ENCODE measurements around the gene SLC12A5.

The SLC12A5 gene

GRCh38 chr20:46056970-46057855 lies 28.2 kb downstream of the SLC12A5 start:
- DNase-seq: no peak

DNA sequence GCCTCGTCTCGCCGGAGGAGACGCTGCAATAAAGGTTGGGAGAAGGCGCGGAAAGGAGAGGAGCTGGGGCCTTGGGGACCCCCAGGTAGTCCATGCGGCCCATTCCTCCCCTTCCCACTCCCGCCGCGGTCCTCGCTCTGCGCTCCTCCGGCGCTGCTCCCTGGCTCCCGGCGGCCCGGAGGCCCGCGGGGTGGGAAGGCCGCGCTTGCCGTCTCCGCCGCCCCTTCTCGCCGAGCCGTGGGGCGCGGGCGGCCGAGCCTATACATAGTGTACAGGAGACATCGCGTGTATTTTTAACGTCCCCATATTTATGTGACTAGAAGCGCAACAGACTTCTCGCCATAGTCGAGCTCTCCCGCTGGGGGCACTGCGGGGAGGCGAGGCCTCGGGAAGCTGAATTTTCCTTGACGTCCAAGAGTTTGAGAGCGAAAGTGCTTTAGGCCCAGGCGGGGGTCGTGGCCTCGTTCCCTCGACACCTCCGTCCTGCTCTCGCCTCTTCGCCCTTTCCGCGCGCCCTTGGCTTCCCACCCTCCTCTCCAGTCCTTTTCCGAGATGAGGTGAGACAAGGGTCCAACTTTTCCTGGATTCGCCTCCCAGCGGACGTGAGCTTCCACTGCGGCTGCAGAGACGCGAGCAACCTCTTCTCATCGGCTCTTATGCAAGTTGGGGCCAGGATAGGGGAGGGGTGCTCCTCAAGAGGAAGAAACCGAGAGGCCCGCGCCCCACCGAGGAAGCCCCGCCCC lies 29.0 kb downstream of the SLC12A5 start:
- DNase-seq: no peak

DNA sequence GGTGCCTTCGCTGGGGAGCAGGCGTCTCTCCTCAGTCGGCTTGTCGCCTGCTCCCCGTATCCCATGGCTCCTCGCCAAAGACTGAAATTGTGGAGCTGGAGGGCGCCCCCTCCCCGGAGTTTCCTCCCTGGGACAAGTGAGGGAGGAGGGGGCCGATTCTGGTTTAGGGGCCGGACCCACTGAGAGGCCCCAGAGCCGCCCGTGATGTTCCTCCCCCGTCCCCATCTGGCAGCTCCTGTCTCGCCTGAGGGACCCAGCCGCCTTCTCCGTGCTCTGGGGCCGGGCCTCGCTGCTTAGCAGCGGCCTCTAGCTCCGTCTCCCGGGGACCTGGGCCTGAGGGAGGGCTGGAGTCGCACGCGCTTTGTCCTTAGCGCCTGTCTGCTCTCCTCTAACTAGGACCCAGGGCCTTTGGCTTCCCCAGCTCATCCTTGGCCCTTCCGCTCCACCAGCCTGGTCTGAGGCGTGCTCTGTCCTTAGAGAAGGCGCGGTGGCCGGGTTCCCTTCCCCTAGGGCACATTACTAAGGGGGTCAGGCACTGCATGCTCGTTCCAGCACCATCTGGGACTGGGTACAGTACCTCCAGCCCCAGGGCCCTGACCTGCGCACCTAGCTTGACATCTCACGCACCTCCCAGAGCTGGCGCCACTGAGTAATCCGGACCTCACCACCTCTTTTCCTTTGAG lies 29.7 kb downstream of the SLC12A5 start:
- no peak for DNase-seq

DNA sequence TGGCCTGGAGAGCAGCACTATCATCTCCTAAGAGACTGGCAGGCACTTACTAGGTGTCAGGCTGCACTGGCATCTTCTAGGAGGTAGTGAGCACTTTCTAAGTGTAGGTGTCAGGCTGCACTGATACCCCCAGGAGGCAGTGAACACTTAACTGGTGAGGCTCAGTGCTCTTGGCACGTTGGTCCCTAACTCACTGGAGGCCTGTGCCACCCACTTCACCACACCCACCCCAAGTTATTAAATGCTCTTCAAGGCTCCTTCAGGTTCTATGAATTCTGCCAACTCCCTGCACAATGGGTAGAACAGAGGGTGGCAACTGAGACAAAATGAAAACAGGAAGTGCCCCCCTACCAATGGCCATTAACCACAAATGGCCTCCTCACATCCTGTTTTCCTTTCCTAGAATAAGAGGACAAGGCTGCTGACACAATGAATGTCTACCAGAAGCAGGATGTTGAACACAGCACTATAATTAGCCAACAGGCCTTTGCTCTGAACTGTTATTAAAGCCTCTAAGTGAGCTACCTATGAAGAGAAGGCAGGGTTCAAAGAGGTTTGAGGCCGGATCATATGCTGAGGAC lies 31.4 kb downstream of the SLC12A5 start:
- DNase-seq: no peak

- DNase-seq: no peak
Measured at GRCh38 chr20:46060975-46061374, 32.0 kb downstream of the SLC12A5 start.

- DNase-seq: no peak
Measured at GRCh38 chr20:46062151-46062550, 33.1 kb downstream of the SLC12A5 start.

DNA sequence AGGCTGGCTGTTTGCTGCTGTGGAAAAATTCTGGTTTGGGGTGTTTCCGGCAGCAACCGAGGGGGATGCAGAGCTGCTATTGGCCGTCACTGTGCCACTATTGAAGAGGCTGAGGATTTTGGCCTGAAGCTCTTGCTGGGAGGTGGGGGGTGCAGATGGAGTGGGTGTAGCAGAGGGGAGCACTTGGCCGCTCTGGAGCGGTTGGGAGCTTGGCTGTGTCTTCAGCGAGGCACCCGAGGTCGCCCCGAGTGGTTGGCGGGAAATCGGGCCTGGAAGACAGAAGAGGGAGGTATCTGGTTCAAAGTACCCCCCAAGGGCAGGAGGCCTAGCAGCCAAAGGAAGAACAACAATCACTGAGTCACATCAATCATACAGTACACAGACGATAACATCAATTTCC lies 33.6 kb downstream of the SLC12A5 start:
- no peak for DNase-seq

- DNase-seq: no peak
Measured at GRCh38 chr20:46063151-46063550, 34.1 kb downstream of the SLC12A5 start.

DNA sequence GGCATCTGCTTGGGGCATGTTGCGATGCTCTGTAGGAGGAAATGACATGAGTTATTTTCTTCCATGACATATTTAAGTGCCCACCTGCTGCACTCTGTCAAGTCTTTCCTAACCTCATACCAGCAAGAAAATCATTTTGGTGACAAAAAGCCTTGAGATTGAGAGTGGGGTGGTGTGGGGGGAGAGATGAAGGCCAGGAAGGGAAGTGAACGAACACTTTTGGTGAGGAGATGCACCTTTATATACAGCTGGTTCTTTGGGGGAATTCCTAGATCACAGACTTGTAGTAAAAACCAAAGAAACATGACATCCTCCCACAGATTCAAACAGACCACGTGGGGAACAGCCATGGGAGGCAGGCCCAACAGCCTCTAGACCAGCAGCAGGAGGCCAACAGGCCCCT lies 34.6 kb downstream of the SLC12A5 start:
- DNase-seq: no peak

- DNase-seq: no peak
Measured at GRCh38 chr20:46065006-46065405, 36.0 kb downstream of the SLC12A5 start.

- no peak for DNase-seq
Measured at GRCh38 chr20:46065691-46066090, 36.7 kb downstream of the SLC12A5 start.

- DNase-seq: no peak
Measured at GRCh38 chr20:46070215-46070900, 41.3 kb downstream of the SLC12A5 start.

DNA sequence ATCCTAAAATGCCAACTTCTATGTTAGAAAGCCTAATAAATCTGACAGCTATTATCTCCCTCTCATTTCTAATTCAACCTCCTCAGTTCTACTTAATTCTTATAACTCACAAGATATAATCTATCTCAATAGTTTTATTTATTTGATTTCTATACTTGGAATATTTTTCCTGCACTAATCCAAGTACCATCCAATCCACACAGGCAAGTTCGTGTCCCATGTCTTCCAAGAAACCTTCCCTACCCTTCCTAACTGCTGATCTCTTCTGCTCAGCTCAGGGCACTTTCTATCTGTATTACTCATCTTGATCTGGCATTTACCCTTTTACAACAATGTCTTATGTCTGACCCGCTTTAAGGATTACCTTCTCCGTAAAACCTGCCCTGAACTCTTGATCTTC lies 42.6 kb downstream of the SLC12A5 start:
- DNase-seq: no peak

- no peak for DNase-seq
Measured at GRCh38 chr20:46073024-46073423, 44.0 kb downstream of the SLC12A5 start.

- no peak for DNase-seq
Measured at GRCh38 chr20:46073443-46073842, 44.4 kb downstream of the SLC12A5 start.

- no peak for DNase-seq
Measured at GRCh38 chr20:46074006-46074405, 45.0 kb downstream of the SLC12A5 start.

DNA sequence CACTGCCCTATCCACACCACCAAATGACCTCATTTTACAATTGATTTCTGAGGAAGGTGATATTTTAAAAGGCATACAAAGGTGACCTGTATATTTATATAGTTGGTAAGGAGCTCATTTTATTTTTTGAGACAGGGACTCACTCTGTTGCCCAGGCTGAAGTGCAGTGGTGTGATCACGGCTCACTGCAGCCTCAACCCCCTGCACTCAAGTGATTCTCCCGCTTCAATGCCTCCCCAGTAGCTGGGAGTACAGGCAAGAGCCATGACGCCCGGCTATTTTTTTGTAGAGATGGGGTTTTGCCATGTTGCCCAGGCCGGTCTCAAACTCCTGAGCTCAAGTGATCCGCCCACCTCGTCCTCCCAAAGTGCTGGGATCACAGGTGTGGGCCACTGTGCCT lies 47.8 kb downstream of the SLC12A5 start:
- DNase-seq: no peak

GRCh38 chr20:46077642-46078305 lies 48.8 kb downstream of the SLC12A5 start:
- DNase-seq: no peak

DNA sequence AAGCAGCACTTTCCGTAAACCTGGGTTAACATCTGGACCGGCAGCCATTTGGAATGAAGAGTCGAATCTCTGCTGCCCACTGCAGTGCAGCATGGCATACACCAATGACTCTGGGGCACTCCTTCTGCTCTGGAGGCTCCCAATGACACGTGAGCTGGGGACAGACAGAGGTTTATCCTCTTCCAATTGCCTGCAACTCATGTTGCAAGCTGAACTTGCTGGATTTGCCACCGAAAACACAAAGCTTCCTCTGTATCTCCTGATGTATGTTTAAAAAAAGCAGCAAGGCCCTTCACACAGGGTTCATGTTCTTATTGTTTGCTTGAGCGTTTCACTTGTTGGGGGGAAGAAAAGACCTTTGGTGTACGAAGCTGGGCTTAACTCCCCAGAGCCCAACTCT lies 49.9 kb downstream of the SLC12A5 start:
- no peak for DNase-seq

DNA sequence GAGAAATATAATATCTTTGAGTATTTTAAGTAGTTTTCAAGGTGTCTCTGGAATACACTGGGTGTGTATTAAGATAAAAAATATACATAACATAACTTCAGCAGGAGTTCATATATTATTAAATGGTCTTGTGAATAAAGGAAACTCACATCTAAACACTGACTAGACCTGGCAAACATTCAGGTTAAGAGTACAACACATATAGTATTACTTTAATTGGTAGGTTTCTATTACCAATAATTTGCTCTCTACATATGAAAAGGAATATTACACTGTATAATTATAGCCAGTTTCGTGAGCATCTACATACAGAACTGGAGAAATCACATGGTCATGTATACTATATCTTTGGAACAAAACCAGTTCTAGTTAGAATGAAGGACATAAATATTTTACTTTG lies 52.1 kb downstream of the SLC12A5 start:
- no peak for DNase-seq

DNA sequence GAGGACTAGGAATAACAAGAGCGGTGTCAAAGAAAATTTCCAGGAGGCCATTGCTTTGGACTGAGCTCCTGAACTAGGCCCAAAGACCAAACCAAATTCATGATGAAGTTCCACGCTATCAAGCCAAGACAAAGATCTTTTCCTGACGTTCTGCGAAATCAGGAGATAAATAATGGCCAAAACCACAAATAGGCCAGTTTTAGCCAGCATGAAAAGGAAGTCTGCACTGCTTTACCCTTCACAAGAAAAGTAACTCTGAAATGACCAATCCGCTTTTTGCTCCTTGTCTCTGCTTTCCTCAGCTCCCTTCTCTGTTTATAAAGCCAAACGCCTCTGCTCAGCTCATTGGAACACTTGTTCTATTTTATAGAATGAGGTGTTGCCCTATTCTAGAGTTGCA lies 54.1 kb downstream of the SLC12A5 start:
- no peak for DNase-seq

DNA sequence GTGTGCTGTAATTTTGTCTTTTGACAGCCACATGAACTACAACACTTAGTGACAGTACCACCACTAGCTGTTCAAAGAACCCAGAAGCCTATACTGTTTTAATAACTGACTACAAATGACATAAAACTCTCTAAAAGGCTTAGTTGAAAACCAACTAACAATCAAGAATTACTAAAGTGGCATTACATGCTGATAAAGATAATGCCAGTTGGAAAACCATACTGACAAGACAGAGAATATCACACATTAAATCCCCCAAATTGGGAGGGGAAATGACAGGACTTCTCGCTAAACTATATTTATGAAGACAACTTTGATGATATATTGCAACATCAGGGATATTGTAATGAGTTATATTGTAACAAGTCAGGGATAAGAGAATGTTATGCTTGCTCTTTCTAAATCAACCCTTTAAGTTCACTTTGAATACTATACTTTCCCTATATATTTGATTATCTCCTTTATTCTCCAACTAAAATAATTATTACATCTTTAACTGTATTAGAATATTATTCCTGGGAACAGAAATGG lies 54.6 kb downstream of the SLC12A5 start:
- no peak for DNase-seq

Measured in cortex of kidney (tissue), 1 donor.